Inflammatory macrophage treated with lipopolysaccharide for 4 hours (primary cell): ENCODE measurements around the gene CCDC187.

Source experiments
- DNase-seq: peaks from one replicate; pipeline ENCODE4 v3.0.0-alpha.2; 2020

The CCDC187 gene

DNA sequence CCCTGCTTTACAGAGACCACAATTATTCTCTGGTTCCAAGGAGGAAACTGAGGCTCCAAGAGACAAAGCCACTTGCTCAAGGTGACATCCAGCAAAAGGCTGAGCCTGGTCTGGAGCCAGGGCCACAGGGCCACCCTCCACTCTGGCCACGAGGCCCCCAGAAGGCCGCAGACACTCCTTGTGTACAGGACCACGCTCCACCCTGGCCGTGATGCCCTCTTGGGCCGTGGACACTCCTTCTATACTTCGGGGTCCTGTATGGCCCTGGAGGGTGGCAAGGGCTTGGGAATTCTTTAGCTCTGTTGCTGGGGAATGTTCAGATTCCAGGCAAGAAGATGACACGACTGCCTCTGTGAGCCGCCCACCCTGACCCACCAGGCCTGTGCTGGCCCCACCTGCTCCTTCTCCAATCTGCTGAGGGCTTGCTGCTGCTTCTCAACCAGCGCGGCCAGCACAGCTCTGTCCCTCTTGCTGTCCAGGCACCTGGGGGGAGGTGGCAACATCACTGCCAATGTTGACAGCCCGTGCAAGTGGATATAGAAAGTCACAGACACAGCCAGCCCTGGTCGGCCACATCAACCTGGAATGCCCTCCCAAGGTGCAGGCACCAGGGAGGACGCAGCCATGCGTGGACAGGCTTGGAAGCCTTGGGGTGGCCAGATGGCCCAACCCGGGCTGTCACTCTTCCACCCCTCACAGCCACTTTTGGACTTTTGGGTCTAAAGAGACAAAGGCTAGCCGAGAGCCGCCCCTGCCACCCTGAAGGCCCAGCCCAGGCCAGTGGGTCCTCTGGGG is 38.1 kb downstream of the CCDC187 start:
- no peak for DNase-seq

DNA sequence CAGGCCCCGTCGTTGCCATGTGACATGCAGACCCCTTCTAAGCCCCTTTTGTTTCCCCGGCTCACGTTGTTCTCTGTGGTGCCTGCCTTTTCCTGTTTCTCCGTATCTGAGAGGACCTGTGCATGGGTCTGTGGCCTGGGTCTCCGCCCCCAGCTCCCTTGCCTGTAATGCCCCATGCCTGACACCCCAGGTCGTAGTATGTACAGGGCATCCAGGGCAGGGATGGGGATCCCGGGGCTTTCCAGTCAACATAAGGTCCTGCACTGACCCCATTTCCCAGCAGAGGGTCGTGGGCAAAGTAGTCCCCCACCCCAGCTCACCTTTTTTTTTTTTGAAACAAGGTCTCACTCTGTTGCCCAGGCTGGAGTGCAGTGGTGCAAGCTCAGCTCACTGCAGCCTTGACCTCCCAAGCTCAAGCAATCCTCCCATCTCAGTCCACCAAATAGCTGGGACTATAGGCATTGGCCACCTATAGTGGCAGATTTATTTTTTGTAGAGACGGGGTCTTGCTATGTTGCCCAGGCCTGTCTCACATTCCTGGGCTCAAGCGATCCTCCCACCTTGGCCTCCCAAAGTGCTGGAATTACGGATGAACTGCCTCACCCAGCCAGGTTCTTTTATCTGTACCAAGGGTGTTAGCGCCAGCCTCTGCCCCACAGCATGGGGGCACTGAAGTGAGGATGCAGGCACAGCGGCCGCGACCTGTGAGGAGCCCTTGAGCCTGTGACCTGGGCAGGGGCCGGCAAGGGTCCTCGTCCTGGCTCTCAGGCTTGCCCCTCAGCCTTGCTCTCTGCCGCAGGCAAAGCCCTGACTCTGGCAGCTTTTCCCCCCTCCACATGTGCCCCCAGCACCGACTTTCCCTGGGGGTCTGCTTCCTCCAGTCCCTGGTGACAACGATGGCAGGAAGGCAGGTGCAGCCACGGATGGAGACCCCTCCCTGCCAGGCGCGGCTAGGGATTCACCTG is 39.2 kb downstream of the CCDC187 start:
- DNase-seq: no peak

DNA sequence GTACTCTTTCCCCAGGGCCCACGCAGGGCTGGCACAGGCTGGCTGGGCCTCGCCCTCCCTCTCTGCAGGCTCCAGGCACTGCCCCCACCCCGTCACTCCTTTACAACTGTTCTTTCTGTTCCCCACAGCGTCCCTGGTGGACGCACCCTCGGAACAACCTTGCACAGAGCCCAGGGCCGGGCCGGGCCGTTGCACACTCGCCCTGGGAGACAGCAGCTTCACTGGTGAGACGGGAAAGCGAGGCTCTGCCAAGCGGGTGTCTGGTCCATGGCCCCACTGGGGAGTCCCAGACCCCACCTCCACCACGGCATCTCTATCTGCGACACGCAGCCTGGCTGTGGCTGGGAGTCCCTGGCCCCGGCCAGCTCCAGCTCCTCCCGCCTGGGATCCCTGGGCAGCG is 39.9 kb downstream of the CCDC187 start:
- no peak for DNase-seq

DNA sequence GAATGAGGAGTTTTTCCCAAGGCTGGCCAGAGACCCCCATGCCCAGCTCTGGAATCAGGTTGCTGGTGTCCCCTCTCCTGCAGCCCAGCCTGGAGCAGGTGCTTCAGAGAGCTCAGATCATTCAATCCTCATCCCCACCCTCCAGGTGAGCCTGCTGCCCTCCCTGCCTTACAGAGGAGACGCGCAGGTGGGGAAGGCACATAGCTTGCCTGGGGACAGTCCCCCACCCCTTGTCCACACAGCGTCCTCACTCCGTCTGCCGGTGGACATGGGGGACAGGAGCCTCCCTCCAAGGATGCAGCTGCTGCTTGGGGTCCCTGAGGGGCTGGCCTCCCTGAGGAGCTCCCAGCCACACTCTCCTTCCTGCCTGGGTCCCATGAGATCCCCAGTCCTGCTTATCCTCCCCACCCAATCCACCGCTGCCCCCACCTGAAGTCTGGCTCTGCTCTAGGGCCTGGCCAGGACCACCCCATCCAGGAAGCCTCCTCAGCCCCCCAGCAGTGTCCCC is 41.2 kb downstream of the CCDC187 start:
- DNase-seq: no peak

DNA sequence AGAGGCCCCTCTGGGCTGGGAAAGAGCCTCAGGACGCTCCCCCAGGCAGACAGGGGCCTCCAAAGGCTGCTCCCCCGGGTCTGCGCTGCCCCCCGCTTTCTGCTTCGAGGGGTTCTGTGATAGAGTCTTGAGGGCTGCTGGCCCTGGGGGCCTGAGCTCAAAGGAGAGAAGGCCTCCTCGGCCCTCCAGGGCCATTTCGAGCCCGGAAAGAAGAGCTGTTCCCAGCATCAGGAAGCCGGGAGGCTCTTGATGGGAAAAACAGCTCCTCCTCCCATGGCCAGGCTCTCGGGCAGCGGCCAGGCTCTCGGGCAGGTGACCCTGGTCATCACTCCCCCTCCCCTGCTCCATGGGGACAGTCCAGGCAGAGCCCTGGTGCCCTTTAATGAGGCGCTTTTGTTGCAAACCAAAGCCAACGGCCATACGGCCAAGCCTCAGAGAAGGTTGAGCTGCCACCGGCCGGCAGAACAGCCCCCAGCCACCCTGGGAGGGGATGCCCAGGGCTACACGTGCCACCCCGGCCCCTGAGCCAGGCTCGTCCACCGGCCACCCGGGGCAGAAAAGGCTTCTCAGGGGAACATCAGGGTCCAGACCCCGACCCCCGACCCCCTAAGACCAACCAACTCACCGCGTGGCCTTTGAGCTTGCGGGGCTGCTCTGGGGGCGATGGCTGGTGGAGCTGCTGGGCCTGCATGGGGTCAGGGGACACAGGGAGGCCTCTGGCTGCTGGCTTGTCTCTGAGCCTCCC is 42.0 kb downstream of the CCDC187 start:
- no peak for DNase-seq

DNA sequence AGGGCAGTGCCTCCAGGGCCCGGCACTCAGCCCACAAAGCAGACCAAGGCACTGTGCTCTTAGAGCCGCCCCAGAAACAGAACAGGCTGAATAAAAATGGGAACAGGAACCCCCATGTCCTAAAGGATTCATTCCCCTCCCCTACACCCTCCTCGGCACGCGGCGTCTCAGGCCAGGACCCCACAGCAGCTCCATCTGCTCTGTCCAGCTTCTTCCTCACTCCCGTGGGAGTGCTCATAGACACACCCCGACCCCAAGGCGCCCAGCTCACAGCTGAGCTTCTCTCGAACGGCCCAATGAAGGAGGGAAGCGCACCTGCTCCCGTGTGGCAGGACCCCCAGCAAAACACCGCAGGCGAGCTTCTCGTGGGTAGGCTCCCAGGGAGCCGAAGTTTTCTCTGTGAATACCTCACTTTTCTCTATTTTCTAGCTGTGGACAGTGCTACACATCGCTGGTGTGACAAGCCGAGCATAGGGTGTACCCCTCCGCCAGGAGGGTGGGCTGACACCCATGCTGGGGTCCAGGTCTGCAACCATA is 42.9 kb downstream of the CCDC187 start:
- DNase-seq: no peak

DNA sequence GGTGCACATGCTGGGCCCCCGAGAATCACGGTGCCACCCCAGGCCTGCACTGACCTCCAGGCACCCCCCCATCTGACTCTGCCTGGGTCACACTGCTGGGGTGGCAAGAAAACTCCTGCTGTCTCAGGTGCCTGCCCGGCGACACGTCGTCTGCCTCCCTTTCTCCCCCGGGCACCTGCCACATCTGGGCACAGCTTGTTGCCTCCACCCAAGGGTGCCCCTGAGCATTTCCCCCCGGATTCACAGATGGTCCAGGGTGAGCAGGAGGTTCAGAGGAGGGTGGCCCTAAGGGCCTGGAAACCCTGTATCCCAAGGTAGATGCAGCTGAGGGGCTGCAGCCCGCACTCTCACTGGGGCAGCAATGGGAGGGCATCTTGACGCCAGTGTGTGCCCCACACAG is 43.4 kb downstream of the CCDC187 start:
- DNase-seq: no peak

DNA sequence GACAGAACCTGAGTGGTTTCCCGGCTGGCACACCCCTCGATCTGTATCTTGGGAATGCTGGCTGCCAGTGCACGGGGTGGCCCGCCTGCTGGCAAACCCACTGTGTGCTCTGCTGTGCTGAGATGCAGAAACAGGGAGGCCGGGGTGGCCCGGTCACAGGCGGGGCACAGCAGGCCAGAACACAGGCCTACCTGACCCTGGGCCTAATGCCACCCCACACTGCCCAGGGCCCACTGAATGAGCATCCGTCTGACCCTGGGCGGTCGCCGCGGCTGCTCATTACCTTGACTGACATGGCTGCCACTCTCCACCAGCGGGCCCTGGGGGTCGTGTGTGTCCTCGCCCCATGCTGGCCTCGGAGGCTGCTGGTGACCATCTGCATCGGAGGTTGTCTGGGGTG is 44.1 kb downstream of the CCDC187 start:
- DNase-seq: no peak

DNA sequence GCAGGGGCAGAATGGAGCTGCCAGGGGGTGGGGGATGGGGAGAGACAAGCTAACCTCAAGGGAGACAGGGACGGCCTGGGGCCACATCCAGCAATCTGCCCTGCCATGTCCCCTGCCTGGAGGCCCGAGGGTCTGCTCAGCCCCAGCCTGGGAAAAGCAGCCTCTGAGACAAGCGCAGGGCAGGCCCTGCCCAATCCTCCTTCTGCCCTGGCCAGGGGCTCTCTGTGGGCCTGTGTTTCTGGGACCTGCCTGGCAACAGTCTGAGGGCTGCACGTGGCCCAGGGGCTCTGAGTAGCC is 44.4 kb downstream of the CCDC187 start:
- DNase-seq: no peak

DNA sequence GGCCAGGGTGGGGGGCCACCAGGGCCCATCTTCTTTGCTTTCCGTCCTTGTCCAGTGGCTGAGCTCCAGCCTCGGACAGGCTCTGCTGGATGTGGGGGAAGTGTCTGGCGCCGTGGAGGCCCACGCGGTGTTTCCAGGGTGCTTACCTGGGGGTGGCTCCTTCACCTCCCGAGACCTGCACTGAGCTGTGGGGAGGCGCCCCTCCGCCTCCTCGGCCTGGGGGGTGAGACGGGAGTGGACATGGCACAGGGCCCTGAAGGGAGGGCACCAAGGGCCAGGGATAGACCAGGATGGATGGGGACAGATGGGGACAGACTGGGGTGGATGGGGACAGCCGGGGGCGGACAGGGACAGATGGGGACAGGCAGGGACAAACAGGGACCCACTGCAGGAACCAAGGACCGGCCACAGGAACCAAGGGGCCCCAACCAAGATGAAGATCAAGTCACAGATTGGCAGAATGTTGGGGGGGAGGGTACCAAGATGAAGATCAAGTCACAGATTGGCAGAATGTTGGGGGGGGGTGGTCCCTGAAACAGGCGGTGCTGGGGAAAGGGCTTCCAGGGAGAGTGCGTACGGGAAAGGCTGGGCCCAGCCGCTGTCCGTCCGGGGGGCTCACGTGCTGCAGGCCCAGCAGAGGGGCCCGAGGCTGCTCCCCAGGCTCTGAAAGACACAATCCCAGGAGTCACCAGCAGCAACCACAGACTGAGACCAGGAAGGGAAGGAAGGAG is 44.9 kb downstream of the CCDC187 start:
- no peak for DNase-seq

DNA sequence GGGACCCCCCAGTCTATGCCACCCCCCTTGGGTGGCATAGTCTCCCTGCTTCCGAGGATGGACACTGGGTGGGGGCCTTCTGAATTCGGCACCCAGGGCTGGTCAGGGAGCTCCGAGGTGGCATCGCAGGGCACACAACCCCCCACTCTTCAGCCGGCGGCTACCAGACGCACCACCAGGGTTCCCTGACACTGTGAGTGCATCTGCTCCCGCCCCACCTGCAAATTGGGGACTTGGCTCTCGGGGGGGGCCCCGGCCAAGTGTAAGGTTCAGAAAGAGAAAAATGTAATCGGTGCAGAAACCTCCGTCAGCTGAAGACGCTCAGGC is 45.6 kb downstream of the CCDC187 start:
- no peak for DNase-seq

DNA sequence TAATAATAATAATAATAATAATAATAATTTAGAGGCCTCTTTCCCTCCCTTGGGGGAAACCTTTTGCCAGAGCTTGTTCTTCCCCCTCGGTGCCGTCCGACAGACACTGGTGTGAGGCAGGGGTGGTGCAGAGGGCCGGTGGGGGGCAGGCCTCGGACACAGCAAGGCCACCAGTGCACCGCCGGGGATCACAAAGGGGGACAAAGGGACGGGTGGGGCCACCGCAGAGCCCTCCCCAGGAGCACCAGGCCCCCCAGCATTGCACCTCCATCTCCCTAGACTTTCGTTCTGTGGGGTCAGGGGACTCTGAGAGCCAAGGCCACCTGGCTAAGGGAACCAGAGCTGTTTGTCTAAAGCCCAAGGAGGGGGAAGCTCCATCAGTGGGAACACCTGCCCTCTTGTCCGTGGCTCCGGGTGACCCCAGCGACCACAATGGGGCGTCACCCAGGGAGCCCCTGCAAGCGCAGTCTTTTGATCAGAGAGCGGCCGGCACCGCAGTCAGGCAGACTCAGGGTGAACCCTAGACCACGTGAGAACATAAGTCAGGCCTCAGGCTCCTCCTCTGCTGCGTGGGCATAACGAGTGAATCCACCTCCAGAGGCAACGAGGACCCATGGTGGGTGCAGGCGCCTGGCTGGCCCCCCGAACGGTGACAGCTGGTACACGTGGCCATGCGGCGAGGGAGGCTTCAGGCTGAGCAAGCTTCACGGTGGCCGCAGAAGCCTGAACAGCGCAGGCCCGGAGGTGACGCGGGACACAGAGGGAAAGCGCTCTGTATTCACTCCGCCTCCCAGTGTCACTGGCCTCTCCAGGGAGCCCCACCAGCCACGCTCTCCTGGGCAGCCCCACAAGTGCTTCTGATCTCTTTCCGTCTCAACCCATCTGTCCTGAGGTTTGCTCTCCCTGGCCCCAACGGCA is 46.3 kb downstream of the CCDC187 start:
- no peak for DNase-seq

DNA sequence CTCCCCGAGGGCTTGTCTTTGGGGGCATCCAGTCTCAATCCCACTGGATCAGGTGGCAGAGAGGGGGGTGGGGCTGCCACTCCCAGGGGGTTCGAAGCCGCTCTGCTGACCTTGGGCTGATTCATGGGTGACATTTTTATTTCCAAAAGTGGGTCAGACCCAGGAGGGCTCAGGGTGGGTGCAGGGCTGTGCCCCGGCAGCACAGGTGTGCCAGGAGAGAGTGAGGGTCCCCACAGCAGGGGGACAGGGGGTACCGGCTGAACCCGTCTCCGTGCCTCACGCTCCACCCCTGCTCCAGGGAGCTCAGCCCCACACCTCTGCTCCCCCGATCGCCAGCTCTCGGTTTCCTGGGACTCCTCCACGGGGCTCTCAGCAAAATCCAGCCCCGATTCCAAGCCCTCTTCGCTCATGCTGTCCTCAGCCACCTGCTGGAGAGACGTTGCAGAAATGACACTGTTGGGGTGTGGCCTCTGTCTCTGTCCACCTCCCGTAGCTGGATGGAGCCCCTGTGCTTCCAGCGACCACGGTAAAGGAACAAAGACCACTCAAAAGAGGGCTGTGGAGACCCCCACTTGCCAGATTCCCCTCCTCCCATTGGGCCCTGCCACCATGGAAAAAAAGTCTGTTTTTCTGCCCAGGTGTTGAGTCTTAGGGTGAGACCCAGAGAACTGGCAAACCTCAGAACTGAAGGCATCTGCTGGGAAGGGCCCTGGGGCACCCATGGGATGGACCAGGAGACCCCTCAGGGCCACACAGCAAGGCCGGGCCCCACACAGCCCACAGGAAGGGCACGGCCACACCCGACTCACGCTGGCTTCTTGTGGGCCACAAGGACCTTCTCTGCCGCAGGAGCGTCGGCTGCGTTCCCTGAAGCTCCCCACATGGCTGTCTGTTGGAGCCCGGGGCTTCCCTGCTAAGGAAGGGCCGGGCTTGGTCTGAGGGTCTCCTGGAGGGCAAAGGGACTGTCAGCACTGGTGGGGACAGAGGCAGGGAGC is 47.7 kb downstream of the CCDC187 start:
- DNase-seq: no peak

DNA sequence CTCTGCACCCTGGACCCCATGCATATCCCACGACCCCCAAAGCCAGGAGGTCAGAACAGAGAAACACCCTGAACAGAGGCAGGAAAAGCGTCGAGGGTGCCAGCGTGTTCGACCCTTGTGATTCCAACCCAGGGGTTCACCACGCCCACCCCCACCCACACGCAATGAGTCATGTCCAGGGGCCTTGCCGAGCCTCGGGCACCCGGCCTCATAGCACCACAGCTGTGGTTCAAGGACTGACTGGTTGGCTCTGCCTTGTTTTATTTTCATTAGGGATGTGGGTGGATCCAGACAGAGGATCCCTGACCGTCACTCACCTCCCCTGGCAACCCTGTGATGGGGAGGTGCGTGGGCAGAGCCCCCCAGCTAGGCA is 48.7 kb downstream of the CCDC187 start:
- DNase-seq: no peak

DNA sequence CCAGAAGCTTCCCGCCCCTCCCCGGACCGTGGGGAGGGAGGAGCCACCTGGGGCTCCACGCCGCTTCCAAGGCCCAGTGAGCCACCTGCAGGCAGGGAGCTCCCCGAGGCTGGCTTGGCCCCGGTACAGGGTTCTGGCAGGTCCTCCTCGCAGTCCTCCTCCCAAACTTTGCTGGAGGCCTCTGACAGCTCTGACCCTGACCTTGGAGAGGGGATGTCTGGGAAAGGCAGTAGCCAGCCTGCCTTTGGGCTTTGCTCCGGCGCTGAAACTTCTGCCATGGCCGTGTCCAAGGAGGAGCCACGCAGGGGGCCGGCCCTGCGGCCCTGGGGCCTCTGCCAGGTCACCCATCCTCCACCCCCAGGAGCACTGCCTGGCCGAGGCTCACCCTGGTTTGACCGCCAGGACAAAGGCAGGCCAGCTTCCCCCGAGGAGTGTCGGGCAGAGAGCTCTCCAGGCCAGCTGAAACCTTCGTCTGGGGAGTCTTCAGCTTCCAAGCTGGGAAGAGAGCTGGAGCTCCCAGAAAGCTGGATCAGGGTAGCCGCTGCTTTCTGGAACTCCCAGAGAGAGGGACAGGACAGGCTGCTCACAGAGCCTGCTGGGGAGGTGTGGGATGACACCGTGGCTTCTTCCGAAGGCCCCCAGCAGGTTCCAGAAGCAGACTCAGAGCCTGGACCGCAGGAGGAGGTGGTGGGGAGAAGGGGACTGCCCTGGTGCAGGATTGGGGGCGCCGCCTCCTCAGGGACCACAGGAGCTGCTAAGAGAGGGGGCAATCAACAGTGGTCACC is 49.3 kb downstream of the CCDC187 start:
- DNase-seq: no peak

DNA sequence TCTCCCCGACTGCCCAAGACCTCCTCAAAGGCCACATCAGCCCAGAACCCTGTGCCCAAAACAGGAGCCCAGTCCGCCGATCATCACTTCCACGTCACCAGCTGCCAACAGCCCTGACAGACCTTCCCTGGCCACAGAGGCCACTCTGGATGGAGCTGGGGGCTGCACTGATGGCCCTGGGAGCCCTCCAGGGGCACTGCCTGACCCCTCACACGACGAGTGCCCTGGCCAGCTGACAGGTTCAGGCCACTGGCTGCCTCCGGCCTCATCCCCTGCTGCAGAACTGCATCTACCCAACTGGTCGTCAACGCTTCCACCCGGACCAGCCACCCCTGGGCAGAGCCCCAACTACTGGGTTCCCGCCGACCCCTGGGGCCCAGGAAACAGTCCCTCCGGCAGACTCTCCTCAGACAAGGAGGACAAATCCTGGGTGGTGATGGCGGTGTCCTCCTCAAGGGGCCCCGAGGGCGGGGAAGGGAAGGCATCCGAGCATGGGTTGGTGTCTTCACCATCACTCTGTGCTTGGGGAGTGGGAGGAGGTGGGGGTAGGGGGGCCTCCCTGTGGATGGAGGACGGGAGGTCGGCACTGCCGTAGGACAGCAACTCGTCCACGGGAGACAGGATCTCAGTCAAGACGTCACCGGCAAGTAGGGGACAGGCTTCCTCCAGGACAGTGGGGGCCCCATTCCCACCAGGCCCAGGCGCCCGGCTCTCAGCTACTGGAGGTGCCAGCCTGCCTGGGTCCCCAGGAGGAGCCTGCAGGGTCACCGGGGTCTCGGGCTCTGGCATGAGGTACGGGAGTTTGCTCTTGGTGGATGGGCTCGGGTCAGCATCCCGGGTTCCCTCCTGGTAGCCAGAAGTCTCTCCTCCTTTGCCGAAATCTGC is 50.4 kb downstream of the CCDC187 start:
- DNase-seq: no peak

DNA sequence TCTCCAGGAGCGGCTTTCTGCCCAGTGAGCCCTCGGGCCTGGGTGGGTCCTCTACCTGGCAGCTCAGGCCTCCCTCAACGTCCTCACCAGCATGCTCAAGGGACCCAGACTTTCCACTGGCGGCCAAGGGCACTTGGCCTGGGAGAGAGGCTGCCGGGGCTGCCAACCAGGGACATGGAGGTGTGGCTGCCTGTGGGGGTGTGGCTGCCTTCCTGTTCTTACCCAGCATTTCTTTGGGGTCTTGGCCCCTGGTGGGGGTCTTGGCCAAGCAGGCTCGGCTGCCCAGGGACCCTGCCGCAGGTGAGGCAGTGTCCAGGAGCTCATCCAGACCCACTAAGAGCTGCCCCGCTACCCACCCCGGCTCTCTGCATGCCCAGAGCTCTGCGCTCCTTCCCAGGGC is 51.0 kb downstream of the CCDC187 start:
- DNase-seq: no peak

DNA sequence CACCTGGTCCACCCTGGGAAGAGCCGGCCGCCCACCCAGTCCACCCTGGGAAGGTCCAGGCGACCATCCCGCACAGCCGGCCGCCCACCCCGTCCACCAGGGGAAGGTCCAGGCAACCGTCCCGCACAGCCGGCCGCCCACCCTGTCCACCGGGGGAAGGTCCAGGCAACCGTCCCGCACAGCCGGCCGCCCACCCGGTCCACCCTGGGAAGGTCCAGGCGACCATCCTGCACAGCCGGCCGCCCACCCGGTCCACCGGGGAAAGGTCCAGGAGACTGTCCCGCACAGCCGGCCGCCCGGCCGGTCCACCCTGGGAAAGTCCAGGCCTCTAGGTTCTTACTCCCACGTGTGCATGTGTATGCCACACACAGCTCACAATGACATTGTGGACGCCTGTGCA is 51.6 kb downstream of the CCDC187 start:
- DNase-seq: no peak
